GM23248 (cell line): ENCODE results near the gene SMIM36.

Experiments
- EZH2 ChIP-seq: fragments of 200-600 bp; sonication (generic); IDR thresholded peaks from 2 replicates; pipeline ENCODE4 v1.6.1; 2018; ENCODE audit warnings: antibody characterized with exemption, mild to moderate bottlenecking; ENCODE audit not compliant: insufficient read depth, poor library complexity, severe bottlenecking
- EZH2phosphoT487 ChIP-seq: fragments of 200-600 bp; sonication (generic); IDR thresholded peaks from 2 replicates; pipeline ENCODE4 v1.6.1; 2018; ENCODE audit warnings: antibody characterized with exemption, moderate library complexity, mild to moderate bottlenecking, low read depth; ENCODE audit not compliant: insufficient read depth

DNA sequence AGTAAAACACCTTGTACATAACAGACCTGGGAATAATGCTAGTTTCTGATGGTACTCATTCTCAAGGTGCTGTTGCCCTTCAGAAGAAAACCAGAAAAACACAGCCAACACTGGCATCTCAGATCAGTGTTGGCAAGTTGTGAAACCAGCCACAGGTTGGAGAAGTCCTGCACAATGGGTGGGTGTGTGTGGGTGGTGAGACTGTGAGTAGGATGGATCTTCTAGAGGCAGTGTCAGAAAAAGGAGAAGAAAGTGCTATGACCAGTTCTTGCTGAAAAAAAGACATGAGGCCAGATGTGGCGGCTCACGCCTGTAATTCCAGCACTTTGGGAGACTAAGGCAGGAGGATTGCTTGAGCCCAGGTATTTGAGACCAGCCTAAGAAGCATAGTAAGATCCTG, 35.2 kb upstream of the SMIM36 start:
- TF ChIP-seq EZH2phosphoT487: no peak
- TF ChIP-seq EZH2: no peak
